HG02763 (cell line): ENCODE results near the gene SOX13.

Experiments
- ATAC-seq: cut with Tn5 transposase; IDR thresholded peaks from one replicate; pipeline ENCODE4 v1.9.1; 2021; ENCODE audit warnings: mild to moderate bottlenecking, moderate library complexity; ENCODE audit not compliant: unreplicated experiment

SOX13 gene

DNA sequence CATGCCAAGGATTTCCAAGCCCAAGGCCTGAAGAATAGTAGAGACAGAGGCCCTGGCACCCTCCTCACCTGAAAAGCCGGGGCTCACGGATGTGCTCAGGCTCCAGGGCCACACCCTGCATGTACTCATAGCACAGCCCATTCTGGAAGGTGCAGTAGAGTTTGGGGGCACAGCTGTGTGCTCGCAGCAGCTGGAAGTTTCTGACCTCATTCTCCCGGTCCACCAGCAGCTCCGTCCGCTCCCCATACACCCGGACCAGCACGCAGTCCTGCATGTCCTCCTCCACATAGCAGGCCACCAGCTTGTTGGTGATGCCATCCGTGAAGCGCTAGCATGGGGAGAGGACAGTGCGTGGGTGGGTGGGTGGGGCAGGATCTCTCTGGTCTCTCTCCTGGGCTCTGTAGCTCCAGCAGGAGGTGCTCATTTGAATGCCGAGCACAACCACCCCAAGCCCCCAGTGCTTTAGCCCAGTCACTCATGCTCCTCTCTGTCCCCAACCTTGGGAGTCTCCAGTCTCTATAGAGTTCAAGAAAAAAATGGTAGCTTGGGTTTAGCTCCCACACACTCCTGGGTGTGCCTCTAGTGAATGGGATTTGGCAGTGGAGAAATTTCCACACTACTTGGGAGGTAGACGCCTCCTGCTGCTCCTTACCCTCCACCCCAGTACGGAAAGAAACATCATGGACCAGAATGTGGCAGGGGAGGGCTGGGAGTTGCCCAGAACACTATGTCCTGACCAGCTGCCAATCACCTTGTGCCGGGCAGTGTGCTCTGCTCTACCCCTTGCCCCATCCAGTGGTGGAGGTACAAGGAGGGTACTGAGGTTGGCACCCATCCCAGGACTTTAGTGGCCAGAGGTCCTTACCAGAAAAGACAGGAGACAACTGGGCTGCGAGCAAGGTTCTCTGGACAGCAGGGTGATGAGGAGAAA, 77.0 kb downstream of the SOX13 start:
- no peak for ATAC-seq

DNA sequence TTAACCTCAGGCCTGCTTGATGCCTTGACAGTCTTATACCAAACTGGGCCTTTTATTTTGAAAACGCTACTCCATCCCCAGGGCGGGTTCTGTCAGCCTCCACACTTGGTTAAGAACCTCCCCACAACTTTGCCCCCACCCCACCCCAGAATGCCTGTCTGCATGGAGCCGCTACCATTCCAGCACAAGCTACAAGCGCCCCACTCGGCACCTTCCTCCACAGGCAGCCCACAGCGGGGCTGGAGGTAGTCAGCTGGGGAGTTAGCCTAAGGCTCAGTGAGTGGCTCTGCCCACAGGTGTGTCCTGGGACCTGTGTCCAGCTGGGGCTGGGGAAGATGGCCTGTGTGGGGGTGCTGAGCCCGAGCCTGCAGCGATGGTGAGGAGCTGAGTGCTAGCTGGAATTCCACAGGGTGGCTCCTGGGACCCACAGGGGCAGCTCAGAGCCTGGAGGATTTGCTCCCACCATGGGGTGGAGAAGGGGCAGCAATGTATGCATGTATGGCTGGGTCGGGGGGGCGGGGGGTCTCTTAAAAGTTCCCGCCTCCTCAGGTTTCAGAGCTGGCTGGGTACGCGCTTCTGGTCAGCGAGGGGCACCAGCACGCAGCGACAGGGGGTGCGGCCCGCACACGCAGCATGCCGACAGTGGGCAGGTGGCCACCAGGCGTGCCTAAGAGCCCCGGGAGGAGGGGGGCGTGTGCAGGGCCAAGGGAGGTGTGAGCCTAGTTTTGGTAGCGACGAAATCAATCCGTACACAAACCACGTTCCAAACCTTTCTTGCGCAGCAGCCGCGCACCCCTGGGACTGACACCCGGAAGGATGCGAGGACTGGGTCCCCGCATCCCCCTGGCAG, 78.0 kb downstream of the SOX13 start:
- no peak for ATAC-seq

DNA sequence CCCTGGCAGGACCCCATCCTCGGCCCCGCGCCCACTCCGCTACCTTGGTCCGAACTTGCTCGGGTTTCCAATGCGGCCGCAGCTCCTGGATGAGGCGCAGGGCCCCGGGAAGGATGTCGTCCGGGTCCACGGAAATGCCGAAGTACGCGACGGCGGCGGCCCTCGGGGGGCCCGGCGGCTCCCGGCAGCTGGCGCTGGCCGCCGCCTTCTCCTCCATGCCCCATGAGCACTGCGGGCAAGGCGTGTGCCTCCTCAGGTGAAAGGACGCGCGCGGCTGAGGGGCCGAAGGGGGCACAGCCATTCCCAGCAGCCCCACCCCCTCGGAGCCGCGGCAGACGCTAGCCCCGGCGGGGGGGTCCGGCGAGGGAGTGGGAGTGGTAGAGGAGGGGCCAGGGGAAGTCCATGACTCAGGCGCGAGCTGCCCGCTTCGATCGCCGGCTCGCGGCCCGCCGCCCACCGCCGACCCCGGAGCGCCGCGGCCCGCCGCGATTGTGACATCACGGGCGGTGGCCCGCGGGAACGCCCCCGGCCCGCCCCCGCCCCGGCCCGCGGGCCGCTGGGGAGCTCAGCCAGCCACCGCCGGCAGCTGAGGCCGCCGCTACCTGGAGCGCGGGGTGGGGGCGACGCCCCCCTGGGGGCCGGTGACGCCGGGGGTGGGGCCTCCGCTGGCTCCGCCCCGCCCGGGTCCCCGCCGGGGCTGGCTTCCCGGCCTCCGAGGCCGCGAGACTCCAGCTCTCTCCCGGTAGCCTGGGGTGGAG, 78.8 kb downstream of the SOX13 start, which contains the start of gene ETNK2:
ETNK2 (minus strand) TSS at position 493 of the 758 bp plus-strand sequence; CDS start at position 301, 192 bp downstream.
- no peak for ATAC-seq

DNA sequence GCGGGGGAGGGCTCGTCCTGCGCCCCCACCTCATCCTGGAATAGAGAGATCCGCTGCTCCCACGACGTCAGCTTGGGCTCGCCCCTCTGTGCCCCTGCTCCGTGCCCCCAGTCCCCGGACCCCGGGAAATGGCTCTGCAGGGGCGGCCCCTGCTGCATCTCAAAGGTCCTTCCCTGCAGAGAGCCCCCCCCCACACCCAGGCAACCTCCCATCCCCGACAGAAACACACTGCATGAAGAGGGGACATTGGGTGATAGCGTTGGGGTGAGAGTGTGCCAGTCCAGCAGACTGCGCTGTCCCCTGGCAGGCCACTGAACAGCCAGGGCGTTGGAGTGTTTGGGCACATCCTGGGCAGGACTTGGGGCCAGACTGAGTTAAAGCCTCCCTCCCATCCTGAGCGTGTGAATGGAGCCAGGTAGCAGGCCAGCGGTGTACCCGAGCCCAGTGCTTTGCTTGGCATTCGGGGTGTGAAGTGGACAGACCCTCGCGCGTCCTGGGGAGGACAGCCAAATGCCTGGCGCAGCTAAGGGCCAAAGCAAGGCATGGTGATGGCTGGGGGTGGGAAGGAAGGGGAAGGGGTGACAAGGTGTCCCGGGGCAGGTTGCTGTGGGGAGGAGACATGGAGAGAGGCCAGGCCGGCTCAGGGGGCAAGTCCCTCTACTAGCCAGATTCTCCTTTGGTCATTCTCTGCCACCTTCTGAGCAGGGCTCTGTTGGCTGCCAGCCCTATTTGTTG, 79.6 kb downstream of the SOX13 start:
- no peak for ATAC-seq

DNA sequence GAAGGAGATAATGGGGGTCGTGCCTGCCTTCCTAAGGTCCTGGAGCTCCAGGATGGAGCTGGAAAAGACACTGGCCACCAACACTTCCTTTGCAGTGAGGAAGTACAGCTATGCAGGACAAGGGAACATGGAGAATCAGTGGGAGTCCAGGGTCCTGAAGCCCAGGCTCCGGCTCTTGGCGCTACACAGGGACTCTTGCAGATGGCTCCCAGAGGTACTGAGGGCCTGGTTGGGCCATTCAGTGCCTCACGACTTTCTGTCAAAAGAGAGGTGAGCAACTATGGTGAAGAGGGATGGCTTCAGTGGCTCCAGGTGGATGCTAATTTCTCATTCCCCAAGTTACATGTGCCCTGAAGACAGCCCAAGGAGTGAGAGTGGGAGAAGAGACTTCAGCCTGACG, 80.8 kb downstream of the SOX13 start:
- ATAC-seq = no peak

GRCh38 chr1:204154568-204155255, 81.8 kb downstream of the SOX13 start:
- no peak for ATAC-seq

DNA sequence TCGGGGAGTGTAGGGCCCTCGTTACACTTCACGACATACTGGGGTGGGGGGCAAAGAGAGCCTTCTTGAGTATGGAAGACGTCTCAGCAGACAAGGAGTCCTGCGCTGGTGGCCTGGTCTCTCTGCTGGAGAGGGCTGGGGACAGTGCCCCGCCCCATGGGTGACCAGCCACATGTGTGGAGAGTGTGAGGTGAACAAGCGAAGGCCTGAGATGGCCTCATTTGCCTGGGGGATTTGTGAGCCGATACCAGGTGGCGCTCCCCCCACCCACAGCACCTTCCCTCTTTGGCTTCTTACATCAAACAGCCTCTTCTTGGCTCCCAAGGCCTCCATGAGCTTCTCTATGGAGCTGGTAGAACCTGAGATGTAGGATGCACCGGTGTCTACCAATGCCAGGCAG, 83.0 kb downstream of the SOX13 start:
- no peak for ATAC-seq

GRCh38 chr1:204157962-204158361, 85.0 kb downstream of the SOX13 start:
- ATAC-seq = no peak

GRCh38 chr1:204161609-204162493, 88.9 kb downstream of the SOX13 start:
- no peak for ATAC-seq

GRCh38 chr1:204162494-204163074, 89.7 kb downstream of the SOX13 start:
- no peak for ATAC-seq

- no peak for ATAC-seq
Observed at GRCh38 chr1:204166219-204166618, 93.3 kb downstream of the SOX13 start, which contains the start of gene REN. Gene REN (minus strand): TSS chr1:204166337. CDS start chr1:204166293, 44 bp downstream.

DNA sequence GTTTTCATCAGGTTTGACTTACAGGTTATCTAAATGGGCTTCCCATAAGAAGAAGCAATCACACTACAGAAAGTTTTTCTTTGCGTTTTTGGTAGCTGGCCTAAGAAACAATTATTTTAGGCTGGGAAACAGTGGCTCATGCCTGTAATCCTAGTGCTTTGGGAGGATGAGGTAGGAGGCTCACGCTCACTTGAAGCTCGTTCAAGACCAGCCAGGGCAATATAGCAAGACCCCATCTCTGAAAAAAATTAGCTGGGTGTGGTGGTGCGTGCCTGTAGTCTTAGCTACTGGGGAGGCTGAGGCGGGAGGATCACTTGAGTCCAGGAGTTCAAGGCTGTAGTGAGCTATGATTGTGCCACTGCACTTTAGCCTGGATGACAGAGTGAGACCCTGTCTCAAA, 94.8 kb downstream of the SOX13 start:
- ATAC-seq = no peak

DNA sequence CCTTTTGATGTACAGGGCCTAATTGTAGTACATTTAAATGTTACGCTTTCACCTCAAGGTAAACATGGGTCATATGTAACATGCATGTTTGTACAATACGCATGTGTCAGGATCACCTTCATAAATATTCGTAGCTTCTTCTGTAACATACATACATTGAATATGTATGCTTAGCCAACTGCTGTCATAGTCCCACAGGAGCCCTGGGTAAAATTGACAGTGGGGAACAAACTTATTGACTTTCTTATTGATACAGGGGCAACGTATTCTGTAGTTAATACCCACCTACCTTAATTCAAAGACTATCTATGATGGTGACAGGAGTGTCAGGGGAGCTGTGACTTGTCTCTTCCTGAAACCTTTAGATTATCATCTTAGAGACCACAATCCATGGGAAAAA, 96.9 kb downstream of the SOX13 start:
- no peak for ATAC-seq

DNA sequence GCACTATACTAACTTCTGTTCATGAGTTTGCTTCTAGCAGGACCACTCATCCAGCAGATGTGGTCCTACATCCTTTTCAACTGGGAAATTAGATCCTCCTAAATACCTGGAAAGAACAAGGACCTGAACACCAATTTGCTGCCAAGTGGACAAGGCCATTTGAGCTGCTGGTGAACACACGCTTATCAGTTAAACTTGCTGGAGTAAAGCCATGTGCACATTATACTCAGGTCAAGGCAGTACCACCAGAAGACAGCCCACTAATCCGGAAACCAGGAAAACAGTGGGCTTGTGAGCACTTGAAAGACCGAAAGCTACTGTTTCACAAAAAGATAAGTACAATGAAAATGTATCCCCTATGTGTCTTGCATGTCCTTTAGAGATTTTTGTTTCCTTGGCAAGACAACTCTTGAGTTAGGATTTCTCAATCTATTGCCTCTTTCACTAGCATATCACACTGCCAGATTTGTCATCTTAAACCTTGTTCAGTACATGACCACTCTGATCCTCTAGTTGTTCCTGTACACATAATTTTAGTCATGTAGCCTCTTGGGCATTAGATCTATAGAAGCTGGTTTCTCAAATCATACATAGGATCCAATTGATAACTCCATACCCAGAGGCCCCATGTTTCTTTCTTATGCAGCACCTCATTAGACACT, 97.7 kb downstream of the SOX13 start:
- ATAC-seq = no peak

DNA sequence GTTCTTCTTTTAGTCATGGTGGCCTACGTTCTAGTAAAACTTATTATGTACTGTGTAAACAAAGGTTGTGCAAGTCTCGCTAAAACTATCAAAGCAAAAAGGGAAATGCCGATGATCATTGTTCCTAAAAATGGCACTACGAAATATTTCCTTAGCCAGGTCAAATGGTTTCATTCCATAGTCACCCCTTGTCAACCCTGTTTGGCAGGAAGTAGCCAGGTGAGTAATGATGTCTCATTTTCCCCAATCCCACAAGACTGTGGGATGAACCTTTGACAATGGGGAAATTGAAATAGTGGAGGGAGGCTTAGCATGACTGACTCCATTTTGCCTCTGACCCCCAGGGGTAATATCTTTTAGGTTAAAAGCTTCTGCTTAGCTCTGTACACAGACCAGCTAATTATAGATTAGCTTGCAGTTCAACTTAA, 98.8 kb downstream of the SOX13 start:
- ATAC-seq = no peak

DNA sequence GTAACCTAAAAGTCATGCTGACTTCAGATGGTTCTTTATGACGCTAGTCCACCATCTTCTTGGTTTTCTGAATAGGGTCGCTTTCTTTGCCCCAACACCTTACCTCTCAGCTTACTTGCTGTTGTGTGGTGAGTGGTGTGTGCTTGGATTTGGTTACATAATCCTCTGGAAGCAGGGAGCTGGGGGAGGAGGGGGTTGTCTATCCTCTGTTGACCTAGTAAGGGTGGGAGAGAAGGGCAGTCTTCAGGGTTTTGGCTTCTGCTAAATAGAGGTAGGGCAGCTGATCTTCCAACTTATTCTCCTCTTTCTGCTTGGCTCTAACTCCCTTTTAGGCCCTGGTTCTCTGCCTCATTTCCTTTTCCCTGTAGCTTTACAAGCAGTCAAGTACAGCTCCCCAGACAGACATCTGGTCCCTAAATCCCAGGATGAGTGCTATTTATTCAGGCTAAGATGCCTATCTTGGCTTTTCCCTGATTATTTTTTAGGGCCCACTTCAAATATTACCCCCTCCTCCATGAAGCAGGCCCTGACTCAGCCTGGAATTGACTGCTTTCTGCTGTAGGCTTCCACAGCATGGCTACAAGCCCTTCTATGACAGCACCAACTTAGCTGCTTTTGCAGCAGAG, 99.6 kb downstream of the SOX13 start:
- no peak for ATAC-seq

- ATAC-seq = no peak
Observed at GRCh38 chr1:204174958-204175357, 102.0 kb downstream of the SOX13 start.
